Neural progenitor cell (in vitro differentiated cells): ENCODE results near the gene SLX4IP. TPM values are rescaled to one million over a fixed set of nuclear protein-coding genes. Genes with fewer than 3 reads are reported as not detected.
A peak's percentile ranks its signal among the peaks of the same experiment; 100 is the strongest.

ENCODE experiments used
- DNase-seq: peaks from one replicate; pipeline ENCODE4 v3.0.0-alpha.2; 2016; ENCODE audit warnings: low spot score
- H2AFZ ChIP-seq: fragments of 200-600 bp; sonication (generic); replicated peaks from 2 replicates; pipeline ENCODE4 v1.6.1; 2016; ENCODE audit warnings: antibody characterized with exemption
- H3F3A ChIP-seq: fragments of 200-600 bp; sonication (generic); 2 replicates; pipeline ENCODE4 v1.6.1; 2016; ENCODE audit warnings: antibody characterized with exemption, low read depth
- H3K27ac ChIP-seq: fragments of 200-600 bp; sonication (generic); 2 replicates; pipeline ENCODE4 v1.5.1; 2016; ENCODE audit warnings: mild to moderate bottlenecking
- H3K27me3 ChIP-seq: fragments of 200-600 bp; sonication (generic); 2 replicates; pipeline ENCODE4 v1.6.1; 2016; ENCODE audit warnings: mild to moderate bottlenecking, moderate library complexity
- H3K36me3 ChIP-seq: fragments of 200-600 bp; sonication (generic); 2 replicates; pipeline ENCODE4 v1.5.1; 2016
- H3K4me1 ChIP-seq: fragments of 200-600 bp; sonication (generic); 2 replicates; pipeline ENCODE4 v1.6.1; 2016; ENCODE audit warnings: mixed run types
- H3K4me2 ChIP-seq: fragments of 200-600 bp; sonication (generic); 2 replicates; pipeline ENCODE4 v1.6.1; 2016
- H3K4me3 ChIP-seq: fragments of 200-600 bp; sonication (generic); 2 replicates; pipeline ENCODE4 v1.5.1; 2016
- H3K79me2 ChIP-seq: fragments of 200-600 bp; sonication (generic); 2 replicates; pipeline ENCODE4 v1.6.1; 2016; ENCODE audit warnings: low read depth
- H3K9ac ChIP-seq: fragments of 200-600 bp; sonication (generic); 2 replicates; pipeline ENCODE4 v1.6.1; 2016
- H3K9me3 ChIP-seq: fragments of 200-600 bp; sonication (generic); 2 replicates; pipeline ENCODE4 v1.5.1; 2016; ENCODE audit warnings: low read depth
- H4K20me1 ChIP-seq: fragments of 200-600 bp; sonication (generic); 2 replicates; pipeline ENCODE4 v1.6.1; 2016; ENCODE audit warnings: low read depth
- H3K27ac Mint-ChIP-seq: 3 replicates; pipeline ENCODE4 v1.8.0; 2021; ENCODE audit warnings: mixed read lengths
- H3K27me3 Mint-ChIP-seq: 2 replicates; pipeline ENCODE4 v1.8.0; 2022; ENCODE audit warnings: low read depth, mild to moderate bottlenecking, inconsistent platforms, moderate library complexity, mixed read lengths; ENCODE audit not compliant: insufficient read depth
- H3K36me3 Mint-ChIP-seq: 3 replicates; pipeline ENCODE4 v1.8.0; 2021; ENCODE audit warnings: mixed read lengths
- H3K4me1 Mint-ChIP-seq: 3 replicates; pipeline ENCODE4 v1.8.0; 2021; ENCODE audit warnings: mixed read lengths
- H3K4me3 Mint-ChIP-seq: 3 replicates; pipeline ENCODE4 v1.8.0; 2021; ENCODE audit warnings: mild to moderate bottlenecking, moderate library complexity, mixed read lengths
- H3K9me3 Mint-ChIP-seq: 3 replicates; pipeline ENCODE4 v1.8.0; 2020; ENCODE audit warnings: mixed read lengths
- EZH2 ChIP-seq: fragments of 200-600 bp; sonication (generic); IDR thresholded peaks from 2 replicates; pipeline ENCODE4 v1.6.1; 2017; ENCODE audit warnings: antibody characterized with exemption, mild to moderate bottlenecking, moderate library complexity
- EZH2phosphoT487 ChIP-seq: fragments of 200-600 bp; sonication (generic); IDR thresholded peaks from 2 replicates; pipeline ENCODE4 v1.6.1; 2017; ENCODE audit warnings: antibody characterized with exemption
- total RNA-seq: library from RNA; depleted of rRNA; stranded (reverse); fragments of >200 nt; gene quantifications from 2 replicates; pipeline ENCODE4 v1.2.3, GENCODE V29; 2015; ENCODE audit warnings: low replicate concordance
- TF ChIP-seq, protein P1 (sequence below): fragments of 200-600 bp; sonication (generic); IDR thresholded peaks from 2 replicates; pipeline ENCODE4 v1.5.1; 2017; ENCODE audit warnings: antibody characterized with exemption, mild to moderate bottlenecking

SLX4IP gene
- total RNA-seq, 1 donor from 2014 or later: 9.5 TPM

DNA sequence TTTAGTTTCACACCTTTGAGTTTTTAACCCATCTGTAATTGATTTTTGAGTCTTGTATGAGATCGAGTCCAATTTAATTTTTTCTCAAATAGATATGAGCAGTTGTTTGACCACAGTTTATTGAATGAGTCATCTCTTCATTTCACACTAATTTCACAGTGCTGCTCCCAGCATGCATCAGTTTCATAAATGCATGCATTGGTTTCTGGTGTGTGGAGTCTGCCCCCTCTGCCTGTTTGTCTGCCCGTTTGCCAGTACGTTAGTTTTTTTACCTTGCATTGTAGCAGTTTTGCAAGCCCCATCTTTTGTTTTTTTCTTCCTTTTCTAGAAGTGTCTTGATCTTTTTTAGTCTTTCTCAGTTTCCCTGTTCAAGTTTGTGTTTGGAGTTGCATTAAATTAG lies 11.9 kb downstream of the SLX4IP start:
- no peak overlapping the region for H3K4me2 ChIP-seq
- H3K9me3 ChIP-seq: no peaks in the 10 kb centered on the region
- H3K27me3 Mint-ChIP-seq: peaks cover 2% of the 10 kb centered on the region
- no peaks in the 10 kb centered on the region for H3K36me3 ChIP-seq
- H3K27ac Mint-ChIP-seq: no peak overlapping the region
- peaks cover 1% of the 10 kb centered on the region for H3K9me3 Mint-ChIP-seq
- peaks cover 10% of the 10 kb centered on the region for H3K4me1 ChIP-seq
- H3K9ac ChIP-seq: no peak overlapping the region
- no peak for DNase-seq
- no peaks in the 10 kb centered on the region for H3K27me3 ChIP-seq
- TF ChIP-seq EZH2 (no peak), EZH2phosphoT487 (no peak)
- TF ChIP-seq, protein P1, sequence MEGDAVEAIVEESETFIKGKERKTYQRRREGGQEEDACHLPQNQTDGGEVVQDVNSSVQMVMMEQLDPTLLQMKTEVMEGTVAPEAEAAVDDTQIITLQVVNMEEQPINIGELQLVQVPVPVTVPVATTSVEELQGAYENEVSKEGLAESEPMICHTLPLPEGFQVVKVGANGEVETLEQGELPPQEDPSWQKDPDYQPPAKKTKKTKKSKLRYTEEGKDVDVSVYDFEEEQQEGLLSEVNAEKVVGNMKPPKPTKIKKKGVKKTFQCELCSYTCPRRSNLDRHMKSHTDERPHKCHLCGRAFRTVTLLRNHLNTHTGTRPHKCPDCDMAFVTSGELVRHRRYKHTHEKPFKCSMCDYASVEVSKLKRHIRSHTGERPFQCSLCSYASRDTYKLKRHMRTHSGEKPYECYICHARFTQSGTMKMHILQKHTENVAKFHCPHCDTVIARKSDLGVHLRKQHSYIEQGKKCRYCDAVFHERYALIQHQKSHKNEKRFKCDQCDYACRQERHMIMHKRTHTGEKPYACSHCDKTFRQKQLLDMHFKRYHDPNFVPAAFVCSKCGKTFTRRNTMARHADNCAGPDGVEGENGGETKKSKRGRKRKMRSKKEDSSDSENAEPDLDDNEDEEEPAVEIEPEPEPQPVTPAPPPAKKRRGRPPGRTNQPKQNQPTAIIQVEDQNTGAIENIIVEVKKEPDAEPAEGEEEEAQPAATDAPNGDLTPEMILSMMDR: no peak
- H3K4me3 ChIP-seq: no peak overlapping the region
- H2AFZ ChIP-seq: no peak overlapping the region
- peaks cover 1% of the 10 kb centered on the region for H3K36me3 Mint-ChIP-seq
- no peak overlapping the region for H3K4me3 Mint-ChIP-seq
- H4K20me1 ChIP-seq: peaks cover 10% of the 10 kb centered on the region
- H3K4me1 Mint-ChIP-seq: peaks cover 10% of the 10 kb centered on the region
- H3K27ac ChIP-seq: no peak overlapping the region
- peaks cover 10% of the 10 kb centered on the region for H3F3A ChIP-seq
- peaks cover 37% of the 10 kb centered on the region for H3K79me2 ChIP-seq

DNA sequence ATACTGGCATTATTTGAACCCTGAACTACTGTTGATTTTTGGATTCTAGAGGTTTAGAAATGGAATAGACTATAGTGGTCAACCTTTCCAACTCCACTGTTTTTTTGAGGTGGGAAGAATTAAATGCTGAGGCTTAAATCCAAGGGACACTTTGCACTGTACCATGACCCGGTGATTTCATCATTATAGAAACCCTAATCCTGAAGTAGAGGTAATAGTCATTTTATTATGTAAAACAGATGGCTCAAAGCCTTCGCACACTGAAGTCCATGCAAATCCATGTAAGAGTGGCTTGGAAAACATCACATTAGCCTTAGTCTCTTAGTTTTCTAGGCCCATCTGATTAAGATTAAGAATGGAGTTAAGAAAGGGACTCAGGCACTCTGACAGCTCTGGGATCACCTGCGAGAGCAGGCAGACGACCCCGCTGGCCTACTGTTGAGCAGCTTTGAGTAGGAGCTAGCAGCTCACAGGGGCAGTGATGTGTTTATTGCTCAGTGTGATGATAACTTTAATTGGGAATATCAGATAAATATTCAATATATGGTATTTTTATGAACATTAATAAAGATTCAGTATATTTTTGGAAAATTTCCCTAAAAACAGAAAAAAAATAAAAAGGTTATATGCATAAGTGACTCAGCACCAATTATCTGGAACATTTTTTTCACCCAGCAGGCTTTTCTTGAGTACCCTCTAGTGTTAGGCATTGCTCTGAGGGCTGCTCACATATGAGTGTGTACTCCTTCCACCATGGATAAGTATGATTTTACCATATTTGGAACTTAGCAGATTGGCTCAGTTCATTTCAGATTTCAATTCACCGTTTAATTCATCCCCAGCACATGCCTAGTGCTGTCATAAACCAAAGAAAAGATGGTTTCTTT lies 13.4 kb downstream of the SLX4IP start:
- Histone ChIP-seq H3K27me3 (no peaks in the 10 kb centered on the region), H3K4me3 (no peak overlapping the region), H3K9me3 (no peaks in the 10 kb centered on the region), H3K9ac (no peak overlapping the region), H3K79me2 (peaks cover 34% of the 10 kb centered on the region), H3K36me3 (no peaks in the 10 kb centered on the region), H2AFZ (no peak overlapping the region), H3K4me2 (no peak overlapping the region), H3F3A (peaks cover 10% of the 10 kb centered on the region), H4K20me1 (peaks cover 10% of the 10 kb centered on the region), H3K4me1 (peaks cover 16% of the 10 kb centered on the region), H3K27ac (peak overlapping the region; percentile 70)
- DNase-seq: peak; percentile 35
- Mint-ChIP-seq H3K27me3 (peaks cover 2% of the 10 kb centered on the region), H3K4me3 (no peak overlapping the region), H3K4me1 (peaks cover 10% of the 10 kb centered on the region), H3K27ac (no peak overlapping the region), H3K9me3 (peaks cover 3% of the 10 kb centered on the region), H3K36me3 (peaks cover 2% of the 10 kb centered on the region)
- TF ChIP-seq EZH2 (no peak), EZH2phosphoT487 (no peak)
- TF ChIP-seq, protein P1: no peak

DNA sequence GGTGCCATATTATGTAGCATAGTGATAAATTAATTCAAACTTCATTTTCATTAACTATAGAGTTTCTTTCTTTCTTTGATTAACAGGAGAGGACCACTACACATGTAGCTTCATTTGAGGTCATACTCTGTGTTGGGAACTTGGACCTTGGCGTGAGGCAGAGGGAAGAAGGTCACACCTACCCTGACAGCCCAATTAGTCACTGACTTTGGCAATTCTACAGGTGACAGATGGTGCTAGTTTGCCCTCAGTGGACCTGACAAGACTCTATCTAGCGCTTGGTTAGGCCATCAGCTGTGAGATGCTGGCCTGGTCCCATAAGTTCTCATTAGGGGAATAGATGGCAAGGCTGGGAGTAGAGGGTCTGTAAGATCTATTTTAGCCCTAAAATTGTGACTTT lies 14.2 kb downstream of the SLX4IP start:
- no peaks in the 10 kb centered on the region for H3K27me3 Mint-ChIP-seq
- no peak overlapping the region for H3K27ac ChIP-seq

More for the DNA sequence above, 14.2 kb downstream of the SLX4IP start:
- H2AFZ ChIP-seq: no peak overlapping the region
- H3K36me3 ChIP-seq: no peaks in the 10 kb centered on the region
- TF ChIP-seq EZH2phosphoT487 (no peak), EZH2 (no peak)
- TF ChIP-seq, protein P1: no peak
- peaks cover 10% of the 10 kb centered on the region for H3F3A ChIP-seq
- no peak overlapping the region for H3K4me3 ChIP-seq
- Mint-ChIP-seq H3K4me3 (no peak overlapping the region), H3K4me1 (peaks cover 10% of the 10 kb centered on the region), H3K9me3 (peaks cover 3% of the 10 kb centered on the region), H3K36me3 (peaks cover 2% of the 10 kb centered on the region), H3K27ac (no peak overlapping the region)
- H3K4me2 ChIP-seq: no peak overlapping the region
- no peak overlapping the region for H3K9ac ChIP-seq
- peaks cover 10% of the 10 kb centered on the region for H4K20me1 ChIP-seq
- H3K9me3 ChIP-seq: no peaks in the 10 kb centered on the region
- peaks cover 40% of the 10 kb centered on the region for H3K79me2 ChIP-seq
- peaks cover 21% of the 10 kb centered on the region for H3K4me1 ChIP-seq
- H3K27me3 ChIP-seq: no peaks in the 10 kb centered on the region
- DNase-seq: no peak
